Left lung (tissue), 10 donors: ENCODE data around the gene PTK7. TPM values are rescaled to one million over a fixed set of nuclear protein-coding genes. Genes with fewer than 3 reads are reported as not detected.

ENCODE experiments used
- ATAC-seq: fragments of 200-7000 bp; cut with Tn5 transposase; one replicate; pipeline ENCODE4 v1.9.1; 2020; ENCODE audit warnings: moderate library complexity
- DNase-seq, 4 donors: peaks; one replicate each; pipeline ENCODE4 v3.0.0-alpha.2; 2013 to 2020
- H3K27ac ChIP-seq, 2 donors: fragments of 200-600 bp; sonication (generic) in 1 of 2; one replicate each; pipeline versions ENCODE4 v1.5.0 to v1.8.0; 2020 to 2021
- H3K27me3 ChIP-seq, 2 donors: fragments of 200-600 bp; sonication (generic) in 1 of 2; one replicate each; pipeline versions ENCODE4 v1.5.0 to v1.8.0; 2020 to 2021
- H3K36me3 ChIP-seq, 2 donors: fragments of 200-600 bp; sonication (generic) in 1 of 2; one replicate each; pipeline versions ENCODE4 v1.5.0 to v1.8.0; 2020 to 2021
- H3K4me1 ChIP-seq, 2 donors: fragments of 200-600 bp; one replicate each; pipeline ENCODE4 v1.8.0; 2021
- H3K4me3 ChIP-seq, 2 donors: fragments of 200-600 bp; sonication (generic) in 1 of 2; one replicate each; pipeline versions ENCODE4 v1.5.0 to v1.8.0; 2020 to 2021; ENCODE audit warnings: mild to moderate bottlenecking in 1 of 2
- H3K9me3 ChIP-seq, 2 donors: fragments of 200-600 bp; sonication (generic) in 1 of 2; one replicate each; pipeline versions ENCODE4 v1.5.0 to v1.8.0; 2020 to 2021
- CTCF ChIP-seq, 2 donors: fragments of 200-600 bp; sonication (generic) in 1 of 2; IDR thresholded peaks; one replicate each; pipeline versions ENCODE4 v1.5.0 to v1.8.0; 2021; ENCODE audit warnings: antibody characterized with exemption in 2 of 2
- intact Hi-C, 2 donors: fragments of 100-400 bp; cut with DNase I; formaldehyde crosslinking; loops; one replicate each; pipeline versions ENCODE4 v1.11.2 to v1.14.2; 2022
- polyA plus RNA-seq, 6 donors: library from polyadenylated mRNA; unstranded; fragments of 120-200 nt; gene quantifications; one replicate each; pipeline ENCODE4 v1.2.1, GENCODE V29; 2013; ENCODE audit not compliant: insufficient read length in 6 of 6
- total RNA-seq, 2 donors: library from RNA; stranded (reverse); fragmentation: NEBNext Ultra II Directional; extraction: Animal tissue kit (Norgen Biotek cat#: 25700); gene quantifications; one replicate each; pipeline ENCODE4 v1.2.1, GENCODE V29; 2021
- donor health status: DM: no; HTN: yes; CAD: no.
- donor health status: DM: no; HTN: no; CAD: no.

PTK7 gene
- total and polyA plus RNA-seq, 8 donors, result 89.2 to 312 (median 284) TPM

GRCh38 chr6:43095939-43096338, 19.8 kb downstream of the PTK7 start:
- DNase-seq, result no peak
- ATAC-seq, result peak; percentile 6
- no peak for TF ChIP-seq CTCF (IDR thresholded peaks at IDR 0.05)
- H3K36me3 ChIP-seq, result no peaks in the 10 kb centered on the region
- H3K4me1 ChIP-seq, result peaks cover 15 to 38% of the 10 kb centered on the region in 2 donors
- H3K27me3 ChIP-seq, result no peaks in the 10 kb centered on the region
- intact Hi-C loops, result no loop called here
- no peak overlapping the region for H3K4me3 ChIP-seq
- H3K27ac ChIP-seq, result peak overlapping the region; percentile 67 to 85
- H3K9me3 ChIP-seq, result no peaks in the 10 kb centered on the region

- H3K4me3 ChIP-seq, result no peak overlapping the region
- H3K4me1 ChIP-seq, result peaks cover 11 to 32% of the 10 kb centered on the region in 2 donors
- no peak for TF ChIP-seq CTCF (IDR thresholded peaks at IDR 0.05)
- intact Hi-C loops, result no loop called here
- ATAC-seq, result peak; percentile 88
- no peaks in the 10 kb centered on the region for H3K27me3 ChIP-seq
- DNase-seq, result peak in 3 of 4 donors; percentile 72 to 84 (median 84)
- H3K36me3 ChIP-seq, result no peaks in the 10 kb centered on the region
- H3K27ac ChIP-seq, result peak overlapping the region; percentile 67 to 85
- no peaks in the 10 kb centered on the region for H3K9me3 ChIP-seq
Measured at GRCh38 chr6:43096451-43097097, 20.5 kb downstream of the PTK7 start.

GRCh38 chr6:43097098-43097489, 21.0 kb downstream of the PTK7 start:
- Histone ChIP-seq H3K4me1 (peaks cover 11 to 28% of the 10 kb centered on the region in 2 donors), H3K9me3 (no peaks in the 10 kb centered on the region), H3K27me3 (no peaks in the 10 kb centered on the region), H3K4me3 (no peak overlapping the region), H3K27ac (peak overlapping the region; percentile 67 to 85), H3K36me3 (no peaks in the 10 kb centered on the region)
- ATAC-seq (peak; percentile 1), DNase-seq (no peak)
- intact Hi-C loops, result no loop called here
- TF ChIP-seq CTCF (IDR thresholded peaks at IDR 0.05), result no peak

GRCh38 chr6:43097502-43097901, 21.4 kb downstream of the PTK7 start:
- intact Hi-C loops, result no loop called here
- no peaks in the 10 kb centered on the region for H3K27me3 ChIP-seq
- no peaks in the 10 kb centered on the region for H3K36me3 ChIP-seq
- H3K4me3 ChIP-seq, result no peak overlapping the region
- TF ChIP-seq CTCF (IDR thresholded peaks at IDR 0.05), result no peak
- DNase-seq (no peak), ATAC-seq (no peak)
- no peaks in the 10 kb centered on the region for H3K9me3 ChIP-seq
- peak overlapping the region; percentile 67 to 85 for H3K27ac ChIP-seq
- peaks cover 11 to 28% of the 10 kb centered on the region in 2 donors for H3K4me1 ChIP-seq

GRCh38 chr6:43101497-43101896, 25.4 kb downstream of the PTK7 start:
- Histone ChIP-seq H3K27ac (no peak overlapping the region), H3K4me1 (peaks cover 7 to 10% of the 10 kb centered on the region in 2 donors), H3K9me3 (no peaks in the 10 kb centered on the region), H3K27me3 (no peaks in the 10 kb centered on the region), H3K4me3 (no peak overlapping the region), H3K36me3 (no peaks in the 10 kb centered on the region)
- DNase-seq, result peak in 1 of 4 donors; percentile 75
- TF ChIP-seq CTCF (IDR thresholded peaks at IDR 0.05), result no peak
- intact Hi-C loops, result no loop called here
- no peak for ATAC-seq
